SK-N-SH (cell line): ENCODE results near the gene DDX54. TPM values are rescaled to one million over a fixed set of nuclear protein-coding genes. Genes with fewer than 3 reads are reported as not detected.

ENCODE experiments used
- CTCF ChIA-PET: fragments of 300-600, 350-600 bp; formaldehyde crosslinking; extraction: SDS; loops from one replicate; lab custom pipeline; 2021; lab: Yijun Ruan, JAX
- POLR2A ChIA-PET: fragments of 350-600 bp; sonication (Branson Sonifier 250); formaldehyde crosslinking; extraction: SDS; loops from one replicate; lab custom pipeline; 2020; ENCODE audit warnings: antibody characterized with exemption, inconsistent platforms; lab: Yijun Ruan, JAX
- DNase-seq: peaks from one replicate; pipeline ENCODE4 v3.0.0; 2012
- H2AFZ ChIP-seq: fragments of 200-600 bp; sonication (generic); 2 replicates; pipeline ENCODE4 v1.8.1; 2016; ENCODE audit warnings: antibody characterized with exemption, mild to moderate bottlenecking, low read depth
- H3F3A ChIP-seq: fragments of 200-600 bp; sonication (generic); replicated peaks from 2 replicates; pipeline ENCODE3; 2016; ENCODE audit warnings: antibody characterized with exemption, mild to moderate bottlenecking; ENCODE audit not compliant: insufficient read depth
- H3K27ac ChIP-seq, 2 experiments: fragments of 200-500 bp in 1 of 2; fragments of 200-600 bp in 1 of 2; sonication (Bioruptor generic) in 1 of 2; sonication (generic), shearing (Covaris generic) in 1 of 2; 2 replicates each; pipeline versions ENCODE4 v1.5.1 to v1.6.1; 2014 to 2016; ENCODE audit warnings: low read depth in 2 of 2, inconsistent platforms in 1 of 2, low read length in 1 of 2, mild to moderate bottlenecking in 1 of 2, mixed read lengths in 1 of 2
- H3K27me3 ChIP-seq: fragments of 200-600 bp; sonication (generic), shearing (Covaris generic); 2 replicates; pipeline ENCODE4 v1.6.1; 2016; ENCODE audit warnings: mixed run types; ENCODE audit not compliant: insufficient read depth
- H3K36me3 ChIP-seq, 2 experiments: fragments of 200-500 bp in 1 of 2; fragments of 200-600 bp in 1 of 2; sonication (Bioruptor generic) in 1 of 2; sonication (generic) in 1 of 2; replicated peaks in 1 of 2; 2 replicates each; pipeline versions ENCODE3 to v1.5.1; 2014 to 2016; ENCODE audit warnings: low read length in 1 of 2, mild to moderate bottlenecking in 1 of 2; ENCODE audit not compliant: insufficient read depth in 2 of 2, control insufficient read depth in 1 of 2
- H3K4me1 ChIP-seq, 2 experiments: fragments of 200-500 bp in 1 of 2; fragments of 200-600 bp in 1 of 2; sonication (Bioruptor generic) in 1 of 2; sonication (generic), shearing (Covaris generic) in 1 of 2; 2 replicates each; pipeline versions ENCODE4 v1.5.1 to v1.6.1; 2014 to 2016; ENCODE audit warnings: low read depth in 1 of 2, low read length in 1 of 2, mixed run types in 1 of 2; ENCODE audit not compliant: insufficient read depth in 2 of 2, control insufficient read depth in 1 of 2
- H3K4me2 ChIP-seq: fragments of 200-600 bp; sonication (generic), shearing (Covaris generic); 2 replicates; pipeline ENCODE4 v1.6.1; 2017; ENCODE audit warnings: mixed run types
- H3K4me3 ChIP-seq, 2 experiments: fragments of 200-500 bp in 1 of 2; fragments of 200-600 bp in 1 of 2; sonication (Bioruptor generic) in 1 of 2; sonication (generic), shearing (Covaris generic) in 1 of 2; 2 replicates each; pipeline versions ENCODE4 v1.5.1 to v1.8.1; 2014 to 2016; ENCODE audit warnings: low read depth in 2 of 2, inconsistent platforms in 1 of 2, low read length in 1 of 2, mild to moderate bottlenecking in 1 of 2, mixed read lengths in 1 of 2, moderate library complexity in 1 of 2
- H3K79me2 ChIP-seq: fragments of 200-600 bp; sonication (generic); 2 replicates; pipeline ENCODE4 v1.8.1; 2017; ENCODE audit warnings: mild to moderate bottlenecking; ENCODE audit not compliant: insufficient read depth
- H3K9ac ChIP-seq: fragments of 200-600 bp; sonication (generic); 2 replicates; pipeline ENCODE4 v1.6.1; 2017; ENCODE audit warnings: mixed run types
- H3K9me2 ChIP-seq: fragments of 200-600 bp; sonication (generic); 2 replicates; pipeline ENCODE4 v1.6.1; 2017; ENCODE audit warnings: mixed run types
- H3K9me3 ChIP-seq: fragments of 200-600 bp; sonication (generic); 2 replicates; pipeline ENCODE4 v1.6.1; 2017; ENCODE audit warnings: mixed run types, mild to moderate bottlenecking, moderate library complexity
- H4K20me1 ChIP-seq: fragments of 200-600 bp; sonication (generic); 2 replicates; pipeline ENCODE4 v1.6.1; 2017; ENCODE audit warnings: mild to moderate bottlenecking, mixed run types; ENCODE audit not compliant: insufficient read depth
- CHD2 ChIP-seq: fragments of 150-350 bp; IDR thresholded peaks from 2 replicates; pipeline ENCODE4 v1.6.1; 2018; ENCODE audit warnings: low read length; ENCODE audit not compliant: partially characterized antibody
- ELF1 ChIP-seq: IDR thresholded peaks from 2 replicates; pipeline ENCODE4 v1.4.0; 2012
- EP300 ChIP-seq, 2 experiments: IDR thresholded peaks; 2 replicates each; pipeline versions ENCODE4 v1.4.0 to v1.6.1; 2012; ENCODE audit warnings: borderline replicate concordance in 1 of 2, low read depth in 1 of 2, low read length in 1 of 2
- EZH2phosphoT487 ChIP-seq: fragments of 200-600 bp; sonication (generic); IDR thresholded peaks from 2 replicates; pipeline ENCODE4 v1.6.1; 2017; ENCODE audit warnings: low read depth, mixed run types, mild to moderate bottlenecking, antibody characterized with exemption, moderate library complexity, borderline replicate concordance
- FOXJ3 ChIP-seq: sonication (generic); formaldehyde crosslinking; IDR thresholded peaks from 2 replicates; pipeline ENCODE4 v1.5.1; 2020; ENCODE audit warnings: mild to moderate bottlenecking, missing genetic modification reagents
- FOXM1 ChIP-seq: IDR thresholded peaks from 2 replicates; pipeline ENCODE4 v1.4.0; 2012; ENCODE audit warnings: low read depth, mild to moderate bottlenecking
- GABPA ChIP-seq: IDR thresholded peaks from 2 replicates; pipeline ENCODE4 v1.4.0; 2012; ENCODE audit warnings: low read depth, mild to moderate bottlenecking
- MEF2A ChIP-seq: IDR thresholded peaks from 2 replicates; pipeline ENCODE4 v1.4.0; 2012; ENCODE audit warnings: low read depth, borderline replicate concordance
- NFIC ChIP-seq: IDR thresholded peaks from 2 replicates; pipeline ENCODE4 v1.4.0; 2012; ENCODE audit warnings: borderline replicate concordance
- RAD21 ChIP-seq: IDR thresholded peaks from 2 replicates; pipeline ENCODE4 v1.6.1; 2012; ENCODE audit warnings: mild to moderate bottlenecking, low read length
- SIN3A ChIP-seq: IDR thresholded peaks from 2 replicates; pipeline ENCODE4 v1.6.1; 2012; ENCODE audit warnings: low read depth, mild to moderate bottlenecking, low read length, moderate library complexity, borderline replicate concordance
- SMC3 ChIP-seq: IDR thresholded peaks from 2 replicates; pipeline ENCODE4 v1.6.1; 2012; ENCODE audit warnings: low read depth, low read length, improper control_type of control experiment
- TAF1 ChIP-seq: IDR thresholded peaks from 2 replicates; pipeline ENCODE4 v1.6.1; 2012; ENCODE audit warnings: low read depth, mild to moderate bottlenecking, low read length, moderate library complexity, borderline replicate concordance
- TCF12 ChIP-seq: IDR thresholded peaks from 2 replicates; pipeline ENCODE4 v1.4.0; 2012
- TEAD4 ChIP-seq: IDR thresholded peaks from 2 replicates; pipeline ENCODE4 v1.4.0; 2012; ENCODE audit warnings: mild to moderate bottlenecking, borderline replicate concordance; ENCODE audit not compliant: insufficient read depth
- WGBS: methylation state at CpG from one replicate; pipeline ENCODE4 v1.1.6; 2017; ENCODE audit warnings: low lambda C conversion rate; 5-methylcytosine and 5-hydroxymethylcytosine counted together
- polyA plus RNA-seq, 3 experiments: library from polyadenylated mRNA; depleted of rRNA; stranded (reverse); fragments of >200 nt; gene quantifications; 2 replicates each; pipeline ENCODE4 v1.2.3, GENCODE V29; 2012
- TF ChIP-seq, protein P1 (sequence below): IDR thresholded peaks from 2 replicates; pipeline ENCODE4 v1.4.0; 2012; ENCODE audit warnings: low read depth, borderline replicate concordance
- TF ChIP-seq, protein P2 (sequence below): fragments of 200-600 bp; sonication (generic); IDR thresholded peaks from 2 replicates; pipeline ENCODE4 v1.6.1; 2017; ENCODE audit warnings: antibody characterized with exemption, mild to moderate bottlenecking, moderate library complexity
- TF ChIP-seq, protein P3 (sequence below): IDR thresholded peaks from 2 replicates; pipeline ENCODE4 v1.6.1; 2012; ENCODE audit warnings: mild to moderate bottlenecking, low read depth, low read length, moderate library complexity
- TF ChIP-seq, protein P4 (sequence below): fragments of 150-350 bp; IDR thresholded peaks from 2 replicates; pipeline ENCODE4 v1.6.1; 2016; ENCODE audit warnings: mild to moderate bottlenecking, low read depth, low read length

DDX54 gene
- polyA plus RNA-seq, 1 of the 3 experiments (the other 2 are of a cell fraction) = 69.9 TPM

DNA sequence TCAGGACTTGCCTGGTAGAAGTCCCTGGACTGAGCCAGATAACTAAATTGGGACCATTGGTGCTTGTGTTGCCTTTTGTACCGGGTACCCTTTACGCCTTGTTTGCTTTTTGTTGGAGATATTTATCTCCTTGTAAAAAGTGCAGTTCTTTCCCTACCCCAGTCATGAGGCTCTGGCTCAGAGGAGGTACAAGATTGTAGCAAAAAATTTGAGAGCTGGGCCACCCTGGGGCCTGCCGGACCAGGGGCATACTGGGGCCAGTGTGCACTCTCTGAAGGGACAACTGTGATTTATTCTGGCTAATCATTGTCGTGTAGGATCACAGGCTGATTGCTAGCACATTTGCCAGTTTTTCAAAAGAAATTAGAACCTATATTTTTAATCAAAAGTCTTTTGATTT is 49.2 kb upstream of the DDX54 start (continued):
- TF ChIP-seq NFIC = no peak
- no peak for TF ChIP-seq FOXJ3 (CRISPR knock-in tag)
- no peak for TF ChIP-seq CHD2

DNA sequence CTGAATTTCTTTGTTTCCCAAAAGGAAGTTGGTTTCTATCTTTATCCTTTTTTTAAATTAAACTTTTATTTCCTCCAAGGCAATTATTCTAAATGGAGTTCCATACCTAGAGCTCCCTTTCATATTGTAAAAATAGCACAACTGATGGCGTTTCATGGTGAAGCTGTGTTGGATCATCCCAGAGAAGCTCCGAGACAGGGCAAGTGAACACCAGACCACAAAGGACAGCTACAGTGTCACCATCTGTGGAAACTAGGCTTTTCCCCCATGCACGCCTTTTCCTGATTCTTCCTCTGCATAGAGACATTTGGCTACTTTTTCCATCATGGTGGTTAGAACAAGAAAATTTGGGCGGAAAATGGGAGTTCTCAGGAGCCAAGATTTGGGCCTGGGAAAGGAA is 48.7 kb upstream of the DDX54 start:
- TF ChIP-seq, protein P1, sequence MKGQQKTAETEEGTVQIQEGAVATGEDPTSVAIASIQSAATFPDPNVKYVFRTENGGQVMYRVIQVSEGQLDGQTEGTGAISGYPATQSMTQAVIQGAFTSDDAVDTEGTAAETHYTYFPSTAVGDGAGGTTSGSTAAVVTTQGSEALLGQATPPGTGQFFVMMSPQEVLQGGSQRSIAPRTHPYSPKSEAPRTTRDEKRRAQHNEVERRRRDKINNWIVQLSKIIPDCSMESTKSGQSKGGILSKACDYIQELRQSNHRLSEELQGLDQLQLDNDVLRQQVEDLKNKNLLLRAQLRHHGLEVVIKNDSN = no peak
- TF ChIP-seq EP300 (IDR thresholded peaks at IDR 0.05; ENCODE audit: borderline replicate concordance in 1 of 2, low read depth in 1 of 2, low read length in 1 of 2) = no peak
- TF ChIP-seq SIN3A = no peak
- no peak for TF ChIP-seq EZH2phosphoT487
- no peak for TF ChIP-seq TCF12
- TF ChIP-seq FOXM1 = no peak
- no peak for TF ChIP-seq TEAD4
- no peak for TF ChIP-seq GABPA
- TF ChIP-seq, protein P2, sequence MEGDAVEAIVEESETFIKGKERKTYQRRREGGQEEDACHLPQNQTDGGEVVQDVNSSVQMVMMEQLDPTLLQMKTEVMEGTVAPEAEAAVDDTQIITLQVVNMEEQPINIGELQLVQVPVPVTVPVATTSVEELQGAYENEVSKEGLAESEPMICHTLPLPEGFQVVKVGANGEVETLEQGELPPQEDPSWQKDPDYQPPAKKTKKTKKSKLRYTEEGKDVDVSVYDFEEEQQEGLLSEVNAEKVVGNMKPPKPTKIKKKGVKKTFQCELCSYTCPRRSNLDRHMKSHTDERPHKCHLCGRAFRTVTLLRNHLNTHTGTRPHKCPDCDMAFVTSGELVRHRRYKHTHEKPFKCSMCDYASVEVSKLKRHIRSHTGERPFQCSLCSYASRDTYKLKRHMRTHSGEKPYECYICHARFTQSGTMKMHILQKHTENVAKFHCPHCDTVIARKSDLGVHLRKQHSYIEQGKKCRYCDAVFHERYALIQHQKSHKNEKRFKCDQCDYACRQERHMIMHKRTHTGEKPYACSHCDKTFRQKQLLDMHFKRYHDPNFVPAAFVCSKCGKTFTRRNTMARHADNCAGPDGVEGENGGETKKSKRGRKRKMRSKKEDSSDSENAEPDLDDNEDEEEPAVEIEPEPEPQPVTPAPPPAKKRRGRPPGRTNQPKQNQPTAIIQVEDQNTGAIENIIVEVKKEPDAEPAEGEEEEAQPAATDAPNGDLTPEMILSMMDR = no peak
- no peak for TF ChIP-seq NFIC
- TF ChIP-seq ELF1 = no peak
- no peak for TF ChIP-seq TAF1
- no peak for TF ChIP-seq SMC3
- no peak for TF ChIP-seq RAD21
- no peak for TF ChIP-seq MEF2A
- TF ChIP-seq, protein P3, sequence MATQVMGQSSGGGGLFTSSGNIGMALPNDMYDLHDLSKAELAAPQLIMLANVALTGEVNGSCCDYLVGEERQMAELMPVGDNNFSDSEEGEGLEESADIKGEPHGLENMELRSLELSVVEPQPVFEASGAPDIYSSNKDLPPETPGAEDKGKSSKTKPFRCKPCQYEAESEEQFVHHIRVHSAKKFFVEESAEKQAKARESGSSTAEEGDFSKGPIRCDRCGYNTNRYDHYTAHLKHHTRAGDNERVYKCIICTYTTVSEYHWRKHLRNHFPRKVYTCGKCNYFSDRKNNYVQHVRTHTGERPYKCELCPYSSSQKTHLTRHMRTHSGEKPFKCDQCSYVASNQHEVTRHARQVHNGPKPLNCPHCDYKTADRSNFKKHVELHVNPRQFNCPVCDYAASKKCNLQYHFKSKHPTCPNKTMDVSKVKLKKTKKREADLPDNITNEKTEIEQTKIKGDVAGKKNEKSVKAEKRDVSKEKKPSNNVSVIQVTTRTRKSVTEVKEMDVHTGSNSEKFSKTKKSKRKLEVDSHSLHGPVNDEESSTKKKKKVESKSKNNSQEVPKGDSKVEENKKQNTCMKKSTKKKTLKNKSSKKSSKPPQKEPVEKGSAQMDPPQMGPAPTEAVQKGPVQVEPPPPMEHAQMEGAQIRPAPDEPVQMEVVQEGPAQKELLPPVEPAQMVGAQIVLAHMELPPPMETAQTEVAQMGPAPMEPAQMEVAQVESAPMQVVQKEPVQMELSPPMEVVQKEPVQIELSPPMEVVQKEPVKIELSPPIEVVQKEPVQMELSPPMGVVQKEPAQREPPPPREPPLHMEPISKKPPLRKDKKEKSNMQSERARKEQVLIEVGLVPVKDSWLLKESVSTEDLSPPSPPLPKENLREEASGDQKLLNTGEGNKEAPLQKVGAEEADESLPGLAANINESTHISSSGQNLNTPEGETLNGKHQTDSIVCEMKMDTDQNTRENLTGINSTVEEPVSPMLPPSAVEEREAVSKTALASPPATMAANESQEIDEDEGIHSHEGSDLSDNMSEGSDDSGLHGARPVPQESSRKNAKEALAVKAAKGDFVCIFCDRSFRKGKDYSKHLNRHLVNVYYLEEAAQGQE = no peak
- TF ChIP-seq, protein P4, sequence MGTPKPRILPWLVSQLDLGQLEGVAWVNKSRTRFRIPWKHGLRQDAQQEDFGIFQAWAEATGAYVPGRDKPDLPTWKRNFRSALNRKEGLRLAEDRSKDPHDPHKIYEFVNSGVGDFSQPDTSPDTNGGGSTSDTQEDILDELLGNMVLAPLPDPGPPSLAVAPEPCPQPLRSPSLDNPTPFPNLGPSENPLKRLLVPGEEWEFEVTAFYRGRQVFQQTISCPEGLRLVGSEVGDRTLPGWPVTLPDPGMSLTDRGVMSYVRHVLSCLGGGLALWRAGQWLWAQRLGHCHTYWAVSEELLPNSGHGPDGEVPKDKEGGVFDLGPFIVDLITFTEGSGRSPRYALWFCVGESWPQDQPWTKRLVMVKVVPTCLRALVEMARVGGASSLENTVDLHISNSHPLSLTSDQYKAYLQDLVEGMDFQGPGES = no peak
- H3K4me2 ChIP-seq = no peak overlapping the region
- H3K9ac ChIP-seq = no peak overlapping the region
- peaks cover 2 to 4% of the 10 kb centered on the region in 2 experiments for H3K36me3 ChIP-seq
- WGBS = 98% methylated on average over 4 of the region's 4 CpGs
- no peaks in the 10 kb centered on the region for H3K79me2 ChIP-seq
- H3F3A ChIP-seq = no peaks in the 10 kb centered on the region
- H3K27me3 ChIP-seq = no peaks in the 10 kb centered on the region
- DNase-seq = no peak
- ChIA-PET POLR2A (no interaction called here), CTCF (no interaction called here)
- no peak overlapping the region for H3K4me3 ChIP-seq
- H3K9me2 ChIP-seq = no peaks in the 10 kb centered on the region
- H3K9me3 ChIP-seq = no peaks in the 10 kb centered on the region
- H2AFZ ChIP-seq = no peak overlapping the region
- H4K20me1 ChIP-seq = no peaks in the 10 kb centered on the region
- H3K27ac ChIP-seq = no peak overlapping the region
- peaks cover 2 to 5% of the 10 kb centered on the region in 2 experiments; a peak in 2 of 4 replicates for H3K4me1 ChIP-seq
